Activated CD8-positive, alpha-beta memory T cell treated with anti-CD3 and anti-CD28 coated beads, Interleukin-2, amount 50 U/mL, for 1 hour (primary cell): ENCODE results near the gene ANKRD33.

Experiments
- DNase-seq: peaks from one replicate; pipeline ENCODE4 v3.0.0-alpha.2; 2020; ENCODE audit errors: extremely low read depth

ANKRD33 gene

GRCh38 chr12:51862947-51863346 is 25.0 kb upstream of the ANKRD33 start:
- DNase-seq, result no peak

GRCh38 chr12:51863363-51863932 is 24.5 kb upstream of the ANKRD33 start:
- DNase-seq, result no peak

GRCh38 chr12:51863933-51864832 is 23.7 kb upstream of the ANKRD33 start:
- DNase-seq, result no peak

- no peak for DNase-seq
Observed at GRCh38 chr12:51864833-51865670, 22.9 kb upstream of the ANKRD33 start.

- no peak for DNase-seq
Observed at GRCh38 chr12:51865757-51866270, 22.1 kb upstream of the ANKRD33 start.

GRCh38 chr12:51866324-51866723 is 21.6 kb upstream of the ANKRD33 start:
- no peak for DNase-seq

GRCh38 chr12:51866762-51867161 is 21.1 kb upstream of the ANKRD33 start:
- DNase-seq, result no peak

GRCh38 chr12:51867371-51867770 is 20.5 kb upstream of the ANKRD33 start:
- DNase-seq, result no peak

GRCh38 chr12:51867796-51868428 is 20.0 kb upstream of the ANKRD33 start:
- no peak for DNase-seq

GRCh38 chr12:51868821-51869495 is 18.9 kb upstream of the ANKRD33 start:
- no peak for DNase-seq

- no peak for DNase-seq
Observed at GRCh38 chr12:51869496-51869865, 18.4 kb upstream of the ANKRD33 start.

- DNase-seq, result no peak
Observed at GRCh38 chr12:51869931-51870330, 18.0 kb upstream of the ANKRD33 start.

- no peak for DNase-seq
Observed at GRCh38 chr12:51870504-51870903, 17.4 kb upstream of the ANKRD33 start.

GRCh38 chr12:51871126-51871525 is 16.8 kb upstream of the ANKRD33 start:
- no peak for DNase-seq

GRCh38 chr12:51871918-51872688 is 15.8 kb upstream of the ANKRD33 start:
- DNase-seq, result no peak

- DNase-seq, result no peak
Observed at GRCh38 chr12:51872689-51872981, 15.3 kb upstream of the ANKRD33 start.

GRCh38 chr12:51873251-51873994 is 14.5 kb upstream of the ANKRD33 start:
- no peak for DNase-seq

- DNase-seq, result no peak
Observed at GRCh38 chr12:51874000-51874399, 13.9 kb upstream of the ANKRD33 start.

- DNase-seq, result no peak
Observed at GRCh38 chr12:51874486-51874885, 13.4 kb upstream of the ANKRD33 start.

GRCh38 chr12:51879102-51879501 is 8.8 kb upstream of the ANKRD33 start:
- no peak for DNase-seq
